NCI-H146 treated with DMSO at 0.1 percent for 48 hours (cell line): ENCODE results near the gene TEAD1.

Source experiments
- DNase-seq: peaks from one replicate; lab custom pipeline; 2025; ENCODE audit not compliant: unreplicated experiment; lab: John Stamatoyannopoulos, UW

The TEAD1 gene

GRCh38 chr11:12706545-12707499, 32.6 kb downstream of the TEAD1 start:
- peak; percentile 80 for DNase-seq

- DNase-seq, result peak; percentile 85
Measured at GRCh38 chr11:12707500-12707880, 33.3 kb downstream of the TEAD1 start.

GRCh38 chr11:12711496-12711895, 37.3 kb downstream of the TEAD1 start:
- no peak for DNase-seq

GRCh38 chr11:12712132-12712531, 37.9 kb downstream of the TEAD1 start:
- no peak for DNase-seq

- DNase-seq, result no peak
Measured at GRCh38 chr11:12715131-12715530, 40.9 kb downstream of the TEAD1 start.

GRCh38 chr11:12715941-12716340, 41.7 kb downstream of the TEAD1 start:
- DNase-seq, result no peak

- no peak for DNase-seq
Measured at GRCh38 chr11:12716816-12717215, 42.6 kb downstream of the TEAD1 start.

GRCh38 chr11:12717851-12718291, 43.6 kb downstream of the TEAD1 start:
- no peak for DNase-seq

- no peak for DNase-seq
Measured at GRCh38 chr11:12719221-12719620, 45.0 kb downstream of the TEAD1 start.

- no peak for DNase-seq
Measured at GRCh38 chr11:12721816-12722604, 47.8 kb downstream of the TEAD1 start.

GRCh38 chr11:12723421-12724300, 49.4 kb downstream of the TEAD1 start:
- no peak for DNase-seq

GRCh38 chr11:12724301-12725054, 50.3 kb downstream of the TEAD1 start:
- DNase-seq, result peak; percentile 96

- DNase-seq, result no peak
Measured at GRCh38 chr11:12725055-12725862, 51.0 kb downstream of the TEAD1 start.

GRCh38 chr11:12725863-12726682, 51.9 kb downstream of the TEAD1 start:
- DNase-seq, result no peak

GRCh38 chr11:12727563-12728211, 53.5 kb downstream of the TEAD1 start:
- no peak for DNase-seq

GRCh38 chr11:12728417-12728816, 54.2 kb downstream of the TEAD1 start:
- peak; percentile 3 for DNase-seq

- DNase-seq, result no peak
Measured at GRCh38 chr11:12729941-12730340, 55.7 kb downstream of the TEAD1 start.

- no peak for DNase-seq
Measured at GRCh38 chr11:12731841-12732336, 57.7 kb downstream of the TEAD1 start.
